Colonic mucosa (tissue), 4 donors: ENCODE measurements around the gene MACROD1. TPM values are rescaled to one million over a fixed set of nuclear protein-coding genes. Genes with fewer than 3 reads are reported as not detected.
"Not testable (repeated sequence)": the region's sequence is repeated elsewhere in the genome, so short reads cannot be mapped to it uniquely, and the experiment has no call there.

Experiments used
- DNase-seq: peaks from one replicate; pipeline ENCODE4 v3.0.0-alpha.2; 2020
- H3K27ac ChIP-seq: fragments of 200-600 bp; one replicate; pipeline ENCODE4 v1.8.0; 2021
- H3K27me3 ChIP-seq: fragments of 200-600 bp; one replicate; pipeline ENCODE4 v1.8.0; 2021
- H3K36me3 ChIP-seq: fragments of 200-600 bp; one replicate; pipeline ENCODE4 v1.8.0; 2021
- H3K4me1 ChIP-seq: fragments of 200-600 bp; one replicate; pipeline ENCODE4 v1.8.0; 2021; ENCODE audit warnings: mild to moderate bottlenecking
- H3K4me3 ChIP-seq: fragments of 200-600 bp; one replicate; pipeline ENCODE4 v1.8.0; 2021
- H3K9ac ChIP-seq, 2 donors: one replicate each; pipeline ENCODE4 v1.7.0; 2013; ENCODE audit warnings: control low read depth in 2 of 2, low read depth in 2 of 2, low read length in 2 of 2
- H3K9me3 ChIP-seq: fragments of 200-600 bp; one replicate; pipeline ENCODE4 v1.8.0; 2021
- CTCF ChIP-seq: fragments of 200-600 bp; IDR thresholded peaks from one replicate; pipeline ENCODE4 v1.8.0; 2022; ENCODE audit warnings: antibody characterized with exemption, mild to moderate bottlenecking
- intact Hi-C: fragments of 100-400 bp; cut with DNase I; formaldehyde crosslinking; loops from one replicate; pipeline ENCODE4 v1.14.1; 2022
- total RNA-seq, 2 donors: library from RNA; stranded (reverse); fragmentation: NEBNext Ultra II Directional in 1 of 2; extraction: Animal tissue kit (Norgen Biotek cat#: 25700) in 1 of 2; gene quantifications; one replicate each; pipeline ENCODE4 v1.2.1, GENCODE V29; 2021
- donor health status: healthy.
- donor health status: DM: no; HTN: no; CAD: no.
- donor health status: DM: no; HTN: no; CAD: no.

MACROD1 gene
- total RNA-seq, 2 donors from 2014 or later, result 18.6 to 22.9 TPM

GRCh38 chr11:64051297-64051696, 114.6 kb downstream of the MACROD1 start:
- Histone ChIP-seq H3K27ac (no peak overlapping the region), H3K27me3 (no peaks in the 10 kb centered on the region), H3K9me3 (no peaks in the 10 kb centered on the region), H3K4me1 (no peaks in the 10 kb centered on the region), H3K36me3 (no peaks in the 10 kb centered on the region), H3K9ac (no peak overlapping the region), H3K4me3 (no peak overlapping the region)
- intact Hi-C loops, result no loop called here
- no peak for TF ChIP-seq CTCF
- DNase-seq, result no peak

- H3K27ac ChIP-seq, result no peak overlapping the region
- no peaks in the 10 kb centered on the region for H3K27me3 ChIP-seq
- intact Hi-C loops, result no loop called here
- DNase-seq, result no peak
- no peak overlapping the region for H3K9ac ChIP-seq
- H3K36me3 ChIP-seq, result no peaks in the 10 kb centered on the region
- H3K4me3 ChIP-seq, result no peak overlapping the region
- TF ChIP-seq CTCF, result no peak
- H3K4me1 ChIP-seq, result no peaks in the 10 kb centered on the region
- no peaks in the 10 kb centered on the region for H3K9me3 ChIP-seq
Measured at GRCh38 chr11:64049509-64049908, 116.4 kb downstream of the MACROD1 start.

GRCh38 chr11:64048042-64048854, 117.7 kb downstream of the MACROD1 start:
- DNase-seq, result no peak

GRCh38 chr11:64047373-64047772, 118.5 kb downstream of the MACROD1 start:
- DNase-seq, intact Hi-C loops, H3K4me1 ChIP-seq, H3K27ac ChIP-seq, H3K36me3 ChIP-seq, H3K27me3 ChIP-seq, H3K9me3 ChIP-seq, H3K9ac ChIP-seq, H3K4me3 ChIP-seq: not testable (repeated sequence)

More at GRCh38 chr11:64048042-64048854, 117.7 kb downstream of the MACROD1 start:
- no peaks in the 10 kb centered on the region for H3K9me3 ChIP-seq
- H3K4me3 ChIP-seq, result no peak overlapping the region
- H3K27me3 ChIP-seq, result no peaks in the 10 kb centered on the region
- no peak overlapping the region for H3K27ac ChIP-seq
- no peaks in the 10 kb centered on the region for H3K4me1 ChIP-seq
- intact Hi-C loops, result no loop called here
- no peaks in the 10 kb centered on the region for H3K36me3 ChIP-seq
- no peak for TF ChIP-seq CTCF
- no peak overlapping the region for H3K9ac ChIP-seq

GRCh38 chr11:64045700-64046099, 120.2 kb downstream of the MACROD1 start:
- Histone ChIP-seq H3K9me3 (no peaks in the 10 kb centered on the region), H3K4me1 (no peaks in the 10 kb centered on the region), H3K36me3 (no peaks in the 10 kb centered on the region), H3K4me3 (no peak overlapping the region), H3K27ac (no peak overlapping the region), H3K9ac (no peak overlapping the region), H3K27me3 (no peaks in the 10 kb centered on the region)
- intact Hi-C loops, result no loop called here
- DNase-seq, result no peak
- no peak for TF ChIP-seq CTCF

GRCh38 chr11:64044730-64045393, 121.1 kb downstream of the MACROD1 start:
- Histone ChIP-seq H3K4me3 (no peak overlapping the region), H3K27me3 (no peaks in the 10 kb centered on the region), H3K4me1 (no peaks in the 10 kb centered on the region), H3K9me3 (no peaks in the 10 kb centered on the region), H3K9ac (no peak overlapping the region), H3K27ac (no peak overlapping the region), H3K36me3 (no peaks in the 10 kb centered on the region)
- no peak for DNase-seq
- TF ChIP-seq CTCF, result no peak
- intact Hi-C loops, result no loop called here
